ENCODE measurements around the gene SNRPB.
"Not testable (repeated sequence)": the region's sequence is repeated elsewhere in the genome, so short reads cannot be mapped to it uniquely, and the experiment has no call there.

The SNRPB gene

DNA sequence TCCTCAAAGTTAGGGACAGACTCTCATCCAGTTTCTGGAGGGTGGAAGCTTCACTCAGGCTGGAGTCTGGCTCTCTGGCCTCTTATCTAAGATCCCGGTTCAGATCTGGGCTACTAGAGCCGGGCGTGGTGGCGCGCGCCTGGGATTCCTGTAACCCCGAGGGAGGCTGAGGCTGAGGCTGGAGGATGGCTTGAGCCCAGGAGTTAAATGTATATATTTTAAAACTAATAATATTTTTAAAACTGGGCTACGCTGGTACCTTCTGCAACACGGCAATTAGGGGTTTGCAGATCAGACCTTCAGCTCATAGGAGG lies 38.8 kb upstream of the SNRPB start:
- TF ChIP-seq, protein P1, sequence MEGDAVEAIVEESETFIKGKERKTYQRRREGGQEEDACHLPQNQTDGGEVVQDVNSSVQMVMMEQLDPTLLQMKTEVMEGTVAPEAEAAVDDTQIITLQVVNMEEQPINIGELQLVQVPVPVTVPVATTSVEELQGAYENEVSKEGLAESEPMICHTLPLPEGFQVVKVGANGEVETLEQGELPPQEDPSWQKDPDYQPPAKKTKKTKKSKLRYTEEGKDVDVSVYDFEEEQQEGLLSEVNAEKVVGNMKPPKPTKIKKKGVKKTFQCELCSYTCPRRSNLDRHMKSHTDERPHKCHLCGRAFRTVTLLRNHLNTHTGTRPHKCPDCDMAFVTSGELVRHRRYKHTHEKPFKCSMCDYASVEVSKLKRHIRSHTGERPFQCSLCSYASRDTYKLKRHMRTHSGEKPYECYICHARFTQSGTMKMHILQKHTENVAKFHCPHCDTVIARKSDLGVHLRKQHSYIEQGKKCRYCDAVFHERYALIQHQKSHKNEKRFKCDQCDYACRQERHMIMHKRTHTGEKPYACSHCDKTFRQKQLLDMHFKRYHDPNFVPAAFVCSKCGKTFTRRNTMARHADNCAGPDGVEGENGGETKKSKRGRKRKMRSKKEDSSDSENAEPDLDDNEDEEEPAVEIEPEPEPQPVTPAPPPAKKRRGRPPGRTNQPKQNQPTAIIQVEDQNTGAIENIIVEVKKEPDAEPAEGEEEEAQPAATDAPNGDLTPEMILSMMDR (IDR thresholded peaks at IDR 0.05; ENCODE audit: extremely low read depth, missing control alignments): no peak
- no peak for DNase-seq (ENCODE audit: low spot score)

DNA sequence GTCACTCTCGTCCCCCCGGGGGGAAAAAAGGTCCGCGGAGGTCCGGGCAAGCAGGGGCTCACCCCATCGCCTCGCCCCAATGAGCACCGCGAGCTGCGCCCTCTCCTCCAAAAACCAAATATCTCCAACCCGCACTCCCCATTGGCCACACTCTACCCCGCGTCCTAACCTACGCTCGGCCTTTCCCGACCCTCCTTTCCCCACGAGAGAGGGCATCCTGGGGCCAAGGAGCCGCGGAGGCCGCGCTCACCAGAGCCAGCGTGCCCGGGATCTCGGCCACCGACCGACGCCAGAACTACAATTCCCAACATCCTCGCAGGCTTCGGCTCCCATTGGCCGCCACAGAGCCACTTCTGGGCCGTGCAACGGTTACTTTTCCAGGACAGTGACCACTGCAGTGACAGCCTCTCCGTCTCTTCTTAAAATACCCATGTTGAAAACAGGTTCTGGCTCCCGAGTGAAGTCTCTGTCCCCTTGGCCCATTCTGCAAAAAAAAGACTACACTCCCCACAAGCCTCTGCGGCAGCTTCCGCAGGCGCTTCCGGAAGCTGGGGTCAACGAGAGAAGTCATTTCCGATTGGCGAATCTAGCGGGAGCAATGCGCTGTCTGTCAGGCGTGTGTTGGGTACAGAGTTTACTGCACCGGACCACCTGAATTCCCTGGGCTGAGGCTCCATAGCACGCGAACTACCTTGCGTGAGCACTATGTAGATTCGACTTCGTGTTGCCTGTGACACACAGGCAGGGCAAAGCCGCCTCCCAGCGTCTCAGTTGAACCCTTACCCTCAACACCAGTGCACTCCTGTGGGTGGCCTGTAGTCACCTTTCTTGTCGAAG lies 38.3 kb upstream of the SNRPB start, which contains the start of gene ZNF343:
Gene ZNF343, minus strand, starts transcription at position 285 of the 837 bp plus-strand sequence. CDS start 15,020 bp downstream, outside the sequence.
- TF ChIP-seq, protein P1 (IDR thresholded peaks at IDR 0.05; ENCODE audit: extremely low read depth, missing control alignments): no peak
- DNase-seq (ENCODE audit: low spot score): peak; percentile 88

DNA sequence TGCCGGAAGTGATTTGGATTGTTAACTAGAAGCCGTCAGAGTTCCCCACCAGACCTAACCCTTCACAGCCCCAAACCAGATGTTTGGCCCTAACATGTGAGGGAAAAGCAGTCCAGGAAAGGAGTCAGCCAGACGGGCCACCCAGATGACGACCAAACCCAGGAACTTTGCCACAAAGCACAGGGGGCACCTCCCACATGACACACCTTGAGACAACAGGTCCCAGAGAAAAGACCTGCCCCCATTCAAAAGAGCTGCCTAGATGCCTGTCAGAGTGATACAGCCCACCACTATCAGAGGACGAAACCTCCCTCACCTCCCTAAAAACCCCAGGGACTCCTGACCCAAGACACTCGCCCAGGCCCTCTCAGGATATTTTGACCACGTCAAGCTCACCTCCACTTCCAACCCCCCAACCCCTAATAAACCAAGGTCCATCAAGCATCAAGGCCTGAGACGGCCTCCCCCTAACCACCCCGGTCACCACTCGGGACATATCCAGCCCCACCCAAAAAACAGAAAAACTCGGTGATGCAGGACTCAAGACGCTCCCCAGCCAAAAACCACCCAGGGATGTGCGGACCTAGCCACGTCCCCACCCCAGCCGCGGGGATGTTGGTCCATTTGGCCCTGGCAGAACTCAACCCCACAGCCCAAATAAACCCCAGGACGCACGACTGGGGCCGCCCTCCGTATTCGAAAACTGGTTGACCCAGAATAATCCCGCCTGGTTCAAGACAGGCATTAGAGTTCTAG lies 37.5 kb upstream of the SNRPB start:
- DNase-seq (ENCODE audit: low spot score): no peak

DNA sequence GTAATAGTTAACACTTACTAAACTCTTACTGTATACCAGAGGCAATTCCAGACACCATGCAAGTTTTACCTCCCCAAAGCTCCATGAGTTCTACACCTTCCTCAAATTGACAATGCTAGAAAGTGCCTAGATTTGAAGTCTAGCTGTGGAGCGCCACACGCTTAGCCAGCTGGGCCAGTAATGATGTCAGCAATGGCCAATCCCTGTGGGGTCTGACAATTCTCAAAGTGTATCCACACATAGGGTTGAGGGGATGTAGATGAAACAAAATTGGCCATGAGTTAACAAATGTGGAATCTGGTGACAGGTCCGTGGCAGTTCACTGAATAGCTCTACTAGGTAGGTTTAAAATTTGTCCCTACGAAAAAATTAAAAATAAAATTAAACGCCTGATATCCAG lies 36.9 kb upstream of the SNRPB start:
- TF ChIP-seq, protein P1 (IDR thresholded peaks at IDR 0.05; ENCODE audit: extremely low read depth, missing control alignments): no peak
- DNase-seq (ENCODE audit: low spot score): no peak

More for the DNA sequence above, 37.5 kb upstream of the SNRPB start:
- TF ChIP-seq, protein P1 (IDR thresholded peaks at IDR 0.05; ENCODE audit: extremely low read depth, missing control alignments): no peak

DNA sequence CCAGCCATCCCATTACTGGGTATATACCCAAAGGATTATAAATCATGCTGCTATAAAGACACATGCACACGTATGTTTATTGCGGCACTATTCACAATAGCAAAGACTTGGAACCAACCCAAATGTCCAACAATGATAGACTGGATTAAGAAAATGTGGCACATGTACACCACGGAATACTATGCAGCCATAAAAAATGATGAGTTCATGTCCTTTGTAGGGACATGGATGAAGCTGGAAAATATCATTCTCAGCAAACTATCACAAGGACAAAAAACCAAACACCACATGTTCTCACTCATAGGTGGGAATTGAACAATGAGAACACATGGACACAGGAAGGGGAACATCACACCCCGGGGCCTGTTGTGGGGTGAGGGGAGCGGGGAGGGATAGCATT lies 35.8 kb upstream of the SNRPB start:
- not testable (repeated sequence) for DNase-seq (ENCODE audit: low spot score)

DNA sequence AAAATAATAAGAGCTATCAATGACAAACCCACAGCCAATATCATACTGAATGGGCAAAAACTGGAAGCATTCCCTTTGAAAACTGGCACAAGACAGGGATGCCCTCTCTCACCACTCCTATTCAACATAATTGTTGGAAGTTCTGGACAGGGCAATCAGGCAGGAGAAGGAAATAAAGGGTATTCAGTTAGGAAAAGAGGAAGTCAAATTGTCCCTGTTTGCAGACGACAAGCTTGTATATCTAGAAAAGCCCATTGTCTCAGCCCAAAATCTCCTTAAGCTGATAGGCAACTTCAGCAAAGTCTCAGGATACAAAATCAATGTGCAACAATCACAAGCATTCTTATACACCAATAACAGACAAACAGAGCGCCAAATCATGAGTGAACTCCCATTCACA lies 34.2 kb upstream of the SNRPB start:
- DNase-seq (ENCODE audit: low spot score): not testable (repeated sequence)

DNA sequence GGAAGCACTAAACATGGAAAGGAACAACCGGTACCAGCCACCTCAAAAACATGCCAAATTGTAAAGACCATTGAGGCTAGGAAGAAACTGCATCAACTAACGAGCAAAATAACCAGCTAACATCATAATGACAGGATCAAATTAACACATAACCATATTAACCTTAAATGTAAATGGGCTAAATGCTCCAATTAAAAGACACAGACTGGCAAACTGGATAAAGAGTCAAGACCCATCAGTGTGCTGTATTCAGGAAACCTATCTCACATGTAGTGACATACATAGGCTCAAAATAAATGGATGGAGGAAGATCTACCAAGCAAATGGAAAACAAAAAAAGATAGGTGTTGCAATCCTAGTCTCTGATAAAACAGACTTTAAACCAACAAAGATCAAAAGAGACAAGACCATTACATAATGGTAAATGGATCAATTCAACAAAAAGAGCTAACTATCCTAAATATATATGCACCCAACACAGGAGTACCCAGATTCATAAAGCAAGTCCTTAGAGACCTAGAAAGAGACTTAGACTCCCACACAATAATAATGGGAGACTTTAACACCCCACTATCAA lies 32.3 kb upstream of the SNRPB start:
- not testable (repeated sequence) for DNase-seq (ENCODE audit: low spot score)

DNA sequence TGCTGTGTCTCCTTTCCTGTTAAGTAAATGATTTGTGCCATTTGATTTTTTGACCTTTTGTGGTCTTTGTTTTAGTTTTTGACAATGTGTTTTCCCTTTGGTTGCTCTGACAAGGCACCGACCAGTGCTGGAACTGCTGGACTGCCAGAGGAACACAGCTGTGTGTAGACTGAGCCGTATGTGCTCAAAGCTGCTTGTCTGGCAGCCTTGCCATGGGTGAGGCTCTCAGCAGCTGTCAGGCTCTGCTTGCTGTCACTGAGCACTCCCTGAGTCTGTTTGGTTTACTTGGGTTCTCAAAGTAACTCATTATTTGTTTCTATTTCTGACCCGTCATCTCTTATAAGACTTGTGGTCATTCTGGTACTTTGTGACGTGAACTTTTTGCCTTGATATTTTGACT lies 15.1 kb upstream of the SNRPB start:
- TF ChIP-seq, protein P1 (IDR thresholded peaks at IDR 0.05; ENCODE audit: extremely low read depth, missing control alignments): no peak
- DNase-seq (ENCODE audit: low spot score): no peak

Measured in GM20000 (cell line).